HCT116 (cell line): ENCODE results near the gene UGT1A6. TPM values are rescaled to one million over a fixed set of nuclear protein-coding genes. Genes with fewer than 3 reads are reported as not detected.

ENCODE experiments used
- ATAC-seq: fragments of 200-7000 bp; cut with Tn5 transposase; 2 replicates; pipeline ENCODE4 v1.9.1; 2020; ENCODE audit warnings: mild to moderate bottlenecking, moderate library complexity
- BruUV-seq: library from RNA; stranded (reverse); fragments of 400-500 nt; replicated peaks from 2 replicates; lab custom pipeline; 2021; lab: Mats Ljungman, UMichigan
- CTCF ChIA-PET: fragments of 300-600 bp; sonication (Branson Sonifier 250); formaldehyde crosslinking; loops from one replicate; lab custom pipeline; 2021; ENCODE audit warnings: antibody characterized with exemption; lab: Charles Lee
- POLR2A ChIA-PET: fragments of 300-600, 350-600 bp; sonication (Branson Sonifier 250); formaldehyde crosslinking; loops from one replicate; lab custom pipeline; 2021; ENCODE audit warnings: antibody characterized with exemption; lab: Charles Lee
- RAD21 ChIA-PET, 2 experiments: fragments of 300-600 bp; sonication (Branson Sonifier 250); formaldehyde crosslinking; loops; one replicate each; lab custom pipeline; 2023; ENCODE audit warnings: low total read pairs in 2 of 2; ENCODE audit not compliant: uncharacterized antibody in 2 of 2, unreplicated experiment in 2 of 2, low non-redundant PET in 1 of 2; lab: Charles Lee
- DNase-seq: peaks from one replicate; pipeline ENCODE4 v3.0.0-alpha.2; 2010; ENCODE audit warnings: low read depth, low spot score
- H2AFZ ChIP-seq: fragments of 200-600 bp; shearing (Covaris generic), sonication (generic); 2 replicates; pipeline ENCODE4 v1.6.1; 2017; ENCODE audit warnings: low read depth, mixed run types, mixed read lengths, antibody characterized with exemption, low read length; ENCODE audit not compliant: poor library complexity, severe bottlenecking
- H3K27ac ChIP-seq: 2 replicates; pipeline ENCODE4 v1.5.1; 2012; ENCODE audit warnings: low read depth, low read length
- H3K27me3 ChIP-seq: fragments of 200-600 bp; sonication (generic); 2 replicates; pipeline ENCODE4 v1.6.1; 2016; ENCODE audit warnings: mixed run types, low read length, mixed read lengths; ENCODE audit not compliant: insufficient read depth
- H3K36me3 ChIP-seq, 2 experiments: fragments of 200-500 bp in 1 of 2; fragments of 200-600 bp in 1 of 2; sonication (Bioruptor generic) in 1 of 2; sonication (generic) in 1 of 2; 2 replicates each; pipeline versions ENCODE4 v1.5.1 to v1.6.1; 2014 to 2016; ENCODE audit warnings: low read length in 2 of 2, inconsistent platforms in 1 of 2, mixed read lengths in 1 of 2, mixed run types in 1 of 2; ENCODE audit not compliant: insufficient read depth in 2 of 2, control insufficient read depth in 1 of 2
- H3K4me1 ChIP-seq, 2 experiments: fragments of 200-600 bp in 1 of 2; sonication (generic) in 1 of 2; 2 replicates each; pipeline versions ENCODE4 v1.5.1 to v1.6.1; 2012 to 2017; ENCODE audit warnings: low read length in 2 of 2, inconsistent platforms in 1 of 2, mild to moderate bottlenecking in 1 of 2, mixed read lengths in 1 of 2, mixed run types in 1 of 2, moderate library complexity in 1 of 2; ENCODE audit not compliant: insufficient read depth in 2 of 2, control insufficient read depth in 1 of 2
- H3K4me2 ChIP-seq: fragments of 200-600 bp; sonication (generic); 2 replicates; pipeline ENCODE4 v1.6.1; 2017; ENCODE audit warnings: mixed run types, low read length, mixed read lengths
- H3K4me3 ChIP-seq, 2 experiments: fragments of 200-600 bp in 1 of 2; sonication (generic) in 1 of 2; replicated peaks in 1 of 2; 2 replicates each; pipeline ENCODE4 v1.5.1; 2011 to 2016; ENCODE audit warnings: low read length in 2 of 2, control low read depth in 1 of 2, low read depth in 1 of 2, mild to moderate bottlenecking in 1 of 2, mixed read lengths in 1 of 2, mixed run types in 1 of 2
- H3K79me2 ChIP-seq: fragments of 200-600 bp; sonication (generic); 2 replicates; pipeline ENCODE4 v1.6.1; 2017; ENCODE audit warnings: mild to moderate bottlenecking, mixed run types, low read length, moderate library complexity, mixed read lengths; ENCODE audit not compliant: insufficient read depth
- H3K9ac ChIP-seq: fragments of 200-600 bp; sonication (generic); 2 replicates; pipeline ENCODE4 v1.6.1; 2016; ENCODE audit warnings: low read length, mixed read lengths
- H3K9me2 ChIP-seq: fragments of 200-600 bp; sonication (generic), shearing (Covaris generic); 2 replicates; pipeline ENCODE4 v1.6.1; 2017; ENCODE audit warnings: mixed run types, mild to moderate bottlenecking, moderate library complexity; ENCODE audit not compliant: insufficient read depth
- H3K9me3 ChIP-seq, 2 experiments: fragments of 200-500 bp in 1 of 2; fragments of 200-600 bp in 1 of 2; sonication (Bioruptor generic) in 1 of 2; sonication (generic) in 1 of 2; 2 replicates each; pipeline ENCODE4 v1.6.1; 2014 to 2017; ENCODE audit warnings: low read length in 2 of 2, mixed read lengths in 2 of 2, inconsistent platforms in 1 of 2, low read depth in 1 of 2, mild to moderate bottlenecking in 1 of 2, mixed run types in 1 of 2, moderate library complexity in 1 of 2; ENCODE audit not compliant: control insufficient read depth in 1 of 2, insufficient read depth in 1 of 2
- H4K20me1 ChIP-seq: fragments of 200-600 bp; sonication (generic), shearing (Covaris generic); 2 replicates; pipeline ENCODE4 v1.6.1; 2017; ENCODE audit warnings: mixed run types, mild to moderate bottlenecking, moderate library complexity; ENCODE audit not compliant: insufficient read depth
- CBX3 ChIP-seq: IDR thresholded peaks from 2 replicates; pipeline ENCODE4 v1.6.1; 2012; ENCODE audit warnings: low read depth
- CTCF ChIP-seq, 3 experiments: fragments of 200-600 bp in 1 of 3; sonication (generic) in 1 of 3; IDR thresholded peaks in 2 of 3; conservative IDR thresholded peaks in 1 of 3; 2 replicates each; pipeline ENCODE4 v1.5.1; 2012 to 2017; ENCODE audit warnings: low read depth in 2 of 3, low read length in 2 of 3, antibody characterized with exemption in 1 of 3, borderline replicate concordance in 1 of 3, control low read depth in 1 of 3, mild to moderate bottlenecking in 1 of 3, mixed read lengths in 1 of 3, mixed run types in 1 of 3, moderate library complexity in 1 of 3; ENCODE audit not compliant: insufficient read depth in 1 of 3
- EZH2 ChIP-seq: fragments of 200-600 bp; sonication (generic); IDR thresholded peaks from 2 replicates; pipeline ENCODE4 v1.6.1; 2017; ENCODE audit warnings: antibody characterized with exemption, mixed run types
- EZH2phosphoT487 ChIP-seq: fragments of 200-600 bp; IDR thresholded peaks from 2 replicates; pipeline ENCODE4 v1.6.1; 2018; ENCODE audit warnings: antibody characterized with exemption, borderline replicate concordance
- FOSL1 ChIP-seq: IDR thresholded peaks from 2 replicates; pipeline ENCODE4 v1.6.1; 2012; ENCODE audit warnings: low read depth
- MAX ChIP-seq: IDR thresholded peaks from 2 replicates; pipeline ENCODE4 v1.6.1; 2012
- SIN3A ChIP-seq: IDR thresholded peaks from 2 replicates; pipeline ENCODE4 v1.6.1; 2012; ENCODE audit warnings: low read depth
- SRF ChIP-seq: IDR thresholded peaks from 2 replicates; pipeline ENCODE4 v1.6.1; 2012; ENCODE audit warnings: low read depth
- TCF7L2 ChIP-seq: IDR thresholded peaks from 2 replicates; pipeline ENCODE4 v1.7.0; 2011; ENCODE audit warnings: borderline replicate concordance, inconsistent platforms; ENCODE audit not compliant: insufficient read depth, insufficient read length; ENCODE audit errors: extremely low read depth
- intact Hi-C: fragments of 100-400 bp; cut with micrococcal nuclease; formaldehyde crosslinking; loops from 2 replicates; pipeline ENCODE4 v1.10.0; 2022
- total RNA-seq: library from RNA; stranded (reverse); gene quantifications from one replicate; pipeline ENCODE4 v1.2.1, GENCODE V29; 2021; ENCODE audit not compliant: unreplicated experiment

Gene UGT1A6
- total RNA-seq, 1 experiment from 2014 or later = not detected

GRCh38 chr2:233760043-233760442, 67.4 kb downstream of the UGT1A6 start, which contains the start of gene UGT1A1:
TSS of gene UGT1A1 (plus strand) at chr2:233760270. CDS start at chr2:233760288, 18 bp downstream.
- ATAC-seq (no peak), DNase-seq (no peak)
- ChIA-PET CTCF (no interaction called here), RAD21 (no interaction called here), POLR2A (no interaction called here)
- Histone ChIP-seq H3K79me2 (no peaks in the 10 kb centered on the region), H4K20me1 (no peaks in the 10 kb centered on the region), H3K27ac (no peak within 1 kb of the TSS), H3K27me3 (no peaks in the 10 kb centered on the region), H2AFZ (no peak within 1 kb of the TSS), H3K9ac (no peak within 1 kb of the TSS), H3K4me3 (no peak within 1 kb of the TSS), H3K36me3 (no peaks in the 10 kb centered on the region), H3K9me3 (no peaks in the 10 kb centered on the region), H3K4me2 (no peak within 1 kb of the TSS), H3K9me2 (no peaks in the 10 kb centered on the region), H3K4me1 (peaks cover 0 to 10% of the 10 kb centered on the region in 2 experiments; a peak in 2 of 4 replicates)
- no TSS peak for BruUV-seq
- intact Hi-C loops = no loop called here
- TF ChIP-seq EZH2phosphoT487 = no peak
- no peak for TF ChIP-seq MAX
- TF ChIP-seq FOSL1 = no peak
- no peak for TF ChIP-seq CTCF (IDR thresholded peaks at IDR 0.05 in 2 of 3, conservative IDR thresholded peaks at IDR 0.05 in 1 of 3; ENCODE audit: borderline replicate concordance in 1 of 3, insufficient read depth in 1 of 3, low read depth in 2 of 3, low read length in 2 of 3)
- TF ChIP-seq SRF = no peak
- TF ChIP-seq SIN3A = no peak
- no peak for TF ChIP-seq CBX3
- TF ChIP-seq TCF7L2 = no peak
- TF ChIP-seq EZH2 = no peak
